Measurements from ENCODE around the gene ZNF547. TPM values are rescaled to one million over a fixed set of nuclear protein-coding genes. Genes with fewer than 3 reads are reported as not detected.

The ZNF547 gene
- total RNA-seq, 1 donor from 2014 or later: 9.5 TPM

- H3K4me3 Mint-ChIP-seq (ENCODE audit: unreplicated experiment): no peak overlapping the region
- peaks cover 9% of the 10 kb centered on the region for H3K36me3 Mint-ChIP-seq (ENCODE audit: unreplicated experiment)
- H3K27me3 Mint-ChIP-seq (ENCODE audit: unreplicated experiment): no peaks in the 10 kb centered on the region
- H3K9me3 Mint-ChIP-seq (ENCODE audit: unreplicated experiment): no peaks in the 10 kb centered on the region
- peak; percentile 89 for DNase-seq
- H3K4me1 Mint-ChIP-seq (ENCODE audit: low read depth, unreplicated experiment): peaks cover 2% of the 10 kb centered on the region
- H3K27ac Mint-ChIP-seq (ENCODE audit: unreplicated experiment): no peak overlapping the region
- peak; percentile 41 for TF ChIP-seq CTCF (IDR thresholded peaks at IDR 0.05; ENCODE audit: partially characterized antibody, unreplicated experiment)
These were observed 43.3 kb downstream of the ZNF547 start for GRCh38 chr19:57406516-57407123.

DNA sequence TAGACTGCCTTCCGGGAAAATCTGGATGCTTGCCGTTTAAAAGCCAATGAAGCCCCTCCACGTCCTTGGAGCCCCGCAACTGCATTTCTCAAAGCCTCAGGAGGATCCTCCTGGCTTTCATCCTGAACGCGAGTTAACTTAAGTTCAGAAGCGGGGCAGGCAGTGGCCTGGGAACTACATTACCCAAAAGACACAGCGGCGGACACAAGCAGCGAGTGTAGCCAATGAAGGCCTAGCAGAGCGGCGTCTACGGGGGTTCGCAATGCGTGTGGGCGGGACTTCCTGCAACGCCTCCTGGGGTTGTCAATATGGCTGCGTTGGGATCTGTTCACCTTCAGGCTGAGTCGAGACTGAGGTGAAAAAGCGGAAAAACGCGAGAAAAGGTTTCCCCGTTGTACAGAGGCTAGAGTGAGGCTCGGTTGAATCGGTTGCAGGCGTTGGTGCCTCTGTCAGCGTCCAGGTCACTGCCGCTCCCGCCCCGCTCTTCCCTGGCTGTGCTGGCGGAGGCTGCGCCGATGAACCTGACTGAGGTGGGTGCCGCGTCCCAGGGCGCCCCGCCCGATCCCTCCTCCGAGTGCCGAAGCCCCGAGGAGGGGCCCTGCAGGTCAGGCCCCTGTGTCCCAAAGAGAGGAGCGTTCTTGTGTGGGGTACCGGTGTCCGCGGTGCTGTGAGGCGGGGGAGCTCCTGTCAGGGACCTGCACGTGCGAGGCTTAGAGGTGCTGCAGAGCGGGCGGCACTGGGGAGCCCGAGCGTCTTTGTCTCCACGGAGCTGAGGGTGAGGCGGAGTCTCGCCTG, 47.7 kb downstream of the ZNF547 start, which contains the start of gene ZNF17:
TSS of gene ZNF17 (plus strand) at position 285 of the 795 bp plus-strand sequence. CDS start 2,455 bp downstream, outside the sequence.
- peaks cover 2% of the 10 kb centered on the region for H3K27me3 Mint-ChIP-seq (ENCODE audit: unreplicated experiment)
- peaks cover 11% of the 10 kb centered on the region for H3K36me3 Mint-ChIP-seq (ENCODE audit: unreplicated experiment)
- peaks cover 5% of the 10 kb centered on the region for H3K4me1 Mint-ChIP-seq (ENCODE audit: low read depth, unreplicated experiment)
- peak within 1 kb of the TSS; percentile 69 for H3K27ac Mint-ChIP-seq (ENCODE audit: unreplicated experiment)
- H3K9me3 Mint-ChIP-seq (ENCODE audit: unreplicated experiment): peaks cover 1% of the 10 kb centered on the region
- peak; percentile 91 for DNase-seq
- H3K4me3 Mint-ChIP-seq (ENCODE audit: unreplicated experiment): peak within 1 kb of the TSS; percentile 87
- no peak for TF ChIP-seq CTCF (IDR thresholded peaks at IDR 0.05; ENCODE audit: partially characterized antibody, unreplicated experiment)

DNA sequence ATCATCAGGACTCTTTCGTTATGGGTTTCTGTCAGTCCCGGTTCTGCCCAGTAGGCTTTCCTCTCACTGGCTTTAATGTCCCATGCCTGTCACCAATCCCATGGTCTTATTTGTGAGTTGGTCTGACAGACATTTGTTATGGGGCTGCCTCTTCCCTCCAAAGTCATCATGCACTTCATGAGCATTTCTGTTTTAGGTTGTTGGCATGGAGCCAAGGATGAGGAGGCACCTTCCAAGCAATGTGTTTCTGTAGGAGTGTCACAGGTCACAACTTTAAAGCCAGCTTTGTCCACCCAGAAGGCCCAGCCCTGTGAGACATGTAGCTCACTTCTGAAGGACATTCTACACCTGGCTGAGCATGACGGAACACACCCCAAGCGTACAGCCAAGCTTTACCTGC, 56.1 kb downstream of the ZNF547 start:
- no peak for TF ChIP-seq CTCF (IDR thresholded peaks at IDR 0.05; ENCODE audit: partially characterized antibody, unreplicated experiment)
- no peak for DNase-seq
- Mint-ChIP-seq H3K36me3 (ENCODE audit: unreplicated experiment) (peaks cover 16% of the 10 kb centered on the region), H3K4me3 (ENCODE audit: unreplicated experiment) (no peak overlapping the region), H3K9me3 (ENCODE audit: unreplicated experiment) (peaks cover 3% of the 10 kb centered on the region), H3K4me1 (ENCODE audit: low read depth, unreplicated experiment) (no peaks in the 10 kb centered on the region), H3K27ac (ENCODE audit: unreplicated experiment) (no peak overlapping the region), H3K27me3 (ENCODE audit: unreplicated experiment) (peaks cover 2% of the 10 kb centered on the region)

DNA sequence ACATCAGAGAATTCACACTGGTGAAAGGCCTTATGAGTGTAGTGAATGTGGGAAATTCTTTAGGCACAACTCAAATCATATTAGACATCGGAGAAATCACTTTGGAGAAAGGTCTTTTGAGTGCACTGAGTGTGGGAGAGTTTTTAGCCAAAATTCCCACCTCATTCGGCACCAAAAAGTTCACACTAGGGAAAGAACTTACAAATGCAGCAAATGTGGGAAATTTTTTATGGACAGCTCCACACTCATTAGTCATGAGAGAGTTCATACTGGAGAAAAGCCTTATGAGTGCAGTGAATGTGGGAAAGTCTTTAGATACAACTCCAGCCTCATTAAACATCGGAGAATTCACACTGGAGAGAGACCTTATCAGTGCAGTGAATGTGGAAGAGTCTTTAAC, 57.7 kb downstream of the ZNF547 start:
- peaks cover 2% of the 10 kb centered on the region for H3K9me3 Mint-ChIP-seq (ENCODE audit: unreplicated experiment)
- no peak overlapping the region for H3K4me3 Mint-ChIP-seq (ENCODE audit: unreplicated experiment)
- no peak for TF ChIP-seq CTCF (IDR thresholded peaks at IDR 0.05; ENCODE audit: partially characterized antibody, unreplicated experiment)
- no peaks in the 10 kb centered on the region for H3K27me3 Mint-ChIP-seq (ENCODE audit: unreplicated experiment)
- no peaks in the 10 kb centered on the region for H3K4me1 Mint-ChIP-seq (ENCODE audit: low read depth, unreplicated experiment)
- H3K27ac Mint-ChIP-seq (ENCODE audit: unreplicated experiment): no peak overlapping the region
- DNase-seq: no peak
- H3K36me3 Mint-ChIP-seq (ENCODE audit: unreplicated experiment): peaks cover 5% of the 10 kb centered on the region

Other genes with a start within 250 kb of the ZNF547 start
- gene USP29, start 243.6 kb upstream of the ZNF547 start, total RNA-seq (ENCODE audit: unreplicated experiment): not detected
- gene ZIM3, start 218.3 kb upstream of the ZNF547 start, total RNA-seq (ENCODE audit: unreplicated experiment): not detected
- not detected for gene DUXA, start 196.1 kb upstream of the ZNF547 start, total RNA-seq (ENCODE audit: unreplicated experiment)
- gene ZNF264, start 172.1 kb upstream of the ZNF547 start, total RNA-seq (ENCODE audit: unreplicated experiment): 37.8 TPM
- gene AURKC, start 132.5 kb upstream of the ZNF547 start, total RNA-seq (ENCODE audit: unreplicated experiment): 2.8 TPM
- 15.5 TPM for gene ZNF805, start 122.9 kb upstream of the ZNF547 start, total RNA-seq (ENCODE audit: unreplicated experiment)
- 62.1 TPM for gene ZNF460, start 83.1 kb upstream of the ZNF547 start, total RNA-seq (ENCODE audit: unreplicated experiment)
- gene ZNF543, start 43.1 kb upstream of the ZNF547 start, total RNA-seq (ENCODE audit: unreplicated experiment): 16.7 TPM
- 15.8 TPM for gene ZNF304, start 12.3 kb upstream of the ZNF547 start, total RNA-seq (ENCODE audit: unreplicated experiment)
- gene TRAPPC2B, start within 50 bp of the ZNF547 start, total RNA-seq (ENCODE audit: unreplicated experiment): 15.7 TPM
- 35.4 TPM for gene ZNF548, start 26.3 kb downstream of the ZNF547 start, total RNA-seq (ENCODE audit: unreplicated experiment)
- gene ZNF17, start 47.6 kb downstream of the ZNF547 start, total RNA-seq (ENCODE audit: unreplicated experiment): 21.5 TPM
- 23.3 TPM for gene ZNF749, start 71.8 kb downstream of the ZNF547 start, total RNA-seq (ENCODE audit: unreplicated experiment)
- gene VN1R1, start 93.6 kb downstream of the ZNF547 start, total RNA-seq (ENCODE audit: unreplicated experiment): 2.5 TPM
- 33.2 TPM for gene ZNF772, start 114.0 kb downstream of the ZNF547 start, total RNA-seq (ENCODE audit: unreplicated experiment)
- gene ZNF419, start 124.2 kb downstream of the ZNF547 start, total RNA-seq (ENCODE audit: unreplicated experiment): 17.7 TPM
- gene ZNF773, start 136.4 kb downstream of the ZNF547 start, total RNA-seq (ENCODE audit: unreplicated experiment): 13.9 TPM
- 10.8 TPM for gene ZNF549, start 163.8 kb downstream of the ZNF547 start, total RNA-seq (ENCODE audit: unreplicated experiment)
- gene ZNF550, start 196.3 kb downstream of the ZNF547 start, total RNA-seq (ENCODE audit: unreplicated experiment): 12.9 TPM
- gene ZNF416, start 215.4 kb downstream of the ZNF547 start, total RNA-seq (ENCODE audit: unreplicated experiment): 11.2 TPM
- 21.5 TPM for gene ZIK1, start 220.6 kb downstream of the ZNF547 start, total RNA-seq (ENCODE audit: unreplicated experiment)
- 4.6 TPM for gene ZNF530, start 236.3 kb downstream of the ZNF547 start, total RNA-seq (ENCODE audit: unreplicated experiment)

Data from glutamatergic neuron (in vitro differentiated cells).